SK-N-SH (cell line): Measurements from ENCODE around the gene PAX9. TPM values are rescaled to one million over a fixed set of nuclear protein-coding genes. Genes with fewer than 3 reads are reported as not detected.

ENCODE experiments used
- CTCF ChIA-PET: fragments of 300-600, 350-600 bp; formaldehyde crosslinking; extraction: SDS; loops from one replicate; lab custom pipeline; 2021; lab: Yijun Ruan, JAX
- POLR2A ChIA-PET: fragments of 350-600 bp; sonication (Branson Sonifier 250); formaldehyde crosslinking; extraction: SDS; loops from one replicate; lab custom pipeline; 2020; ENCODE audit warnings: antibody characterized with exemption, inconsistent platforms; lab: Yijun Ruan, JAX
- DNase-seq: peaks from one replicate; pipeline ENCODE4 v3.0.0; 2012
- H2AFZ ChIP-seq: fragments of 200-600 bp; sonication (generic); 2 replicates; pipeline ENCODE4 v1.8.1; 2016; ENCODE audit warnings: antibody characterized with exemption, mild to moderate bottlenecking, low read depth
- H3F3A ChIP-seq: fragments of 200-600 bp; sonication (generic); replicated peaks from 2 replicates; pipeline ENCODE3; 2016; ENCODE audit warnings: antibody characterized with exemption, mild to moderate bottlenecking; ENCODE audit not compliant: insufficient read depth
- H3K27ac ChIP-seq, 2 experiments: fragments of 200-500 bp in 1 of 2; fragments of 200-600 bp in 1 of 2; sonication (Bioruptor generic) in 1 of 2; sonication (generic), shearing (Covaris generic) in 1 of 2; 2 replicates each; pipeline versions ENCODE4 v1.5.1 to v1.6.1; 2014 to 2016; ENCODE audit warnings: low read depth in 2 of 2, inconsistent platforms in 1 of 2, low read length in 1 of 2, mild to moderate bottlenecking in 1 of 2, mixed read lengths in 1 of 2
- H3K27me3 ChIP-seq: fragments of 200-600 bp; sonication (generic), shearing (Covaris generic); 2 replicates; pipeline ENCODE4 v1.6.1; 2016; ENCODE audit warnings: mixed run types; ENCODE audit not compliant: insufficient read depth
- H3K36me3 ChIP-seq, 2 experiments: fragments of 200-500 bp in 1 of 2; fragments of 200-600 bp in 1 of 2; sonication (Bioruptor generic) in 1 of 2; sonication (generic) in 1 of 2; replicated peaks in 1 of 2; 2 replicates each; pipeline versions ENCODE3 to v1.5.1; 2014 to 2016; ENCODE audit warnings: low read length in 1 of 2, mild to moderate bottlenecking in 1 of 2; ENCODE audit not compliant: insufficient read depth in 2 of 2, control insufficient read depth in 1 of 2
- H3K4me1 ChIP-seq, 2 experiments: fragments of 200-500 bp in 1 of 2; fragments of 200-600 bp in 1 of 2; sonication (Bioruptor generic) in 1 of 2; sonication (generic), shearing (Covaris generic) in 1 of 2; 2 replicates each; pipeline versions ENCODE4 v1.5.1 to v1.6.1; 2014 to 2016; ENCODE audit warnings: low read depth in 1 of 2, low read length in 1 of 2, mixed run types in 1 of 2; ENCODE audit not compliant: insufficient read depth in 2 of 2, control insufficient read depth in 1 of 2
- H3K4me2 ChIP-seq: fragments of 200-600 bp; sonication (generic), shearing (Covaris generic); 2 replicates; pipeline ENCODE4 v1.6.1; 2017; ENCODE audit warnings: mixed run types
- H3K4me3 ChIP-seq, 2 experiments: fragments of 200-500 bp in 1 of 2; fragments of 200-600 bp in 1 of 2; sonication (Bioruptor generic) in 1 of 2; sonication (generic), shearing (Covaris generic) in 1 of 2; 2 replicates each; pipeline versions ENCODE4 v1.5.1 to v1.8.1; 2014 to 2016; ENCODE audit warnings: low read depth in 2 of 2, inconsistent platforms in 1 of 2, low read length in 1 of 2, mild to moderate bottlenecking in 1 of 2, mixed read lengths in 1 of 2, moderate library complexity in 1 of 2
- H3K79me2 ChIP-seq: fragments of 200-600 bp; sonication (generic); 2 replicates; pipeline ENCODE4 v1.8.1; 2017; ENCODE audit warnings: mild to moderate bottlenecking; ENCODE audit not compliant: insufficient read depth
- H3K9ac ChIP-seq: fragments of 200-600 bp; sonication (generic); 2 replicates; pipeline ENCODE4 v1.6.1; 2017; ENCODE audit warnings: mixed run types
- H3K9me2 ChIP-seq: fragments of 200-600 bp; sonication (generic); 2 replicates; pipeline ENCODE4 v1.6.1; 2017; ENCODE audit warnings: mixed run types
- H3K9me3 ChIP-seq: fragments of 200-600 bp; sonication (generic); 2 replicates; pipeline ENCODE4 v1.6.1; 2017; ENCODE audit warnings: mixed run types, mild to moderate bottlenecking, moderate library complexity
- H4K20me1 ChIP-seq: fragments of 200-600 bp; sonication (generic); 2 replicates; pipeline ENCODE4 v1.6.1; 2017; ENCODE audit warnings: mild to moderate bottlenecking, mixed run types; ENCODE audit not compliant: insufficient read depth
- ELF1 ChIP-seq: IDR thresholded peaks from 2 replicates; pipeline ENCODE4 v1.4.0; 2012
- EP300 ChIP-seq, 2 experiments: IDR thresholded peaks; 2 replicates each; pipeline versions ENCODE4 v1.4.0 to v1.6.1; 2012; ENCODE audit warnings: borderline replicate concordance in 1 of 2, low read depth in 1 of 2, low read length in 1 of 2
- EZH2phosphoT487 ChIP-seq: fragments of 200-600 bp; sonication (generic); IDR thresholded peaks from 2 replicates; pipeline ENCODE4 v1.6.1; 2017; ENCODE audit warnings: low read depth, mixed run types, mild to moderate bottlenecking, antibody characterized with exemption, moderate library complexity, borderline replicate concordance
- FOXJ3 ChIP-seq: sonication (generic); formaldehyde crosslinking; IDR thresholded peaks from 2 replicates; pipeline ENCODE4 v1.5.1; 2020; ENCODE audit warnings: mild to moderate bottlenecking, missing genetic modification reagents
- GABPA ChIP-seq: IDR thresholded peaks from 2 replicates; pipeline ENCODE4 v1.4.0; 2012; ENCODE audit warnings: low read depth, mild to moderate bottlenecking
- GATA2 ChIP-seq: sonication (generic); formaldehyde crosslinking; IDR thresholded peaks from 2 replicates; pipeline ENCODE4 v1.5.0; 2020; ENCODE audit warnings: mild to moderate bottlenecking, missing genetic modification reagents
- JUND ChIP-seq: IDR thresholded peaks from 2 replicates; pipeline ENCODE4 v1.4.0; 2012
- MXI1 ChIP-seq: IDR thresholded peaks from 2 replicates; pipeline ENCODE4 v1.6.1; 2012; ENCODE audit warnings: mild to moderate bottlenecking, low read depth, low read length, improper control_type of control experiment
- NFIC ChIP-seq: IDR thresholded peaks from 2 replicates; pipeline ENCODE4 v1.4.0; 2012; ENCODE audit warnings: borderline replicate concordance
- NRF1 ChIP-seq: IDR thresholded peaks from 2 replicates; pipeline ENCODE4 v1.6.1; 2012; ENCODE audit warnings: low read depth, mild to moderate bottlenecking, low read length
- PBX3 ChIP-seq: IDR thresholded peaks from 2 replicates; pipeline ENCODE4; 2012
- POLR2AphosphoS5 ChIP-seq: IDR thresholded peaks from 2 replicates; pipeline ENCODE4 v1.6.1; 2012; ENCODE audit warnings: low read depth, low read length
- REST ChIP-seq: IDR thresholded peaks from 2 replicates; pipeline ENCODE4 v1.6.1; 2012; ENCODE audit warnings: mild to moderate bottlenecking, low read depth, low read length, moderate library complexity
- SMC3 ChIP-seq: IDR thresholded peaks from 2 replicates; pipeline ENCODE4 v1.6.1; 2012; ENCODE audit warnings: low read depth, low read length, improper control_type of control experiment
- TCF12 ChIP-seq: IDR thresholded peaks from 2 replicates; pipeline ENCODE4 v1.4.0; 2012
- YY1 ChIP-seq: IDR thresholded peaks from 2 replicates; pipeline ENCODE4 v1.4.0; 2012; ENCODE audit warnings: low read depth, mild to moderate bottlenecking
- WGBS: methylation state at CpG from one replicate; pipeline ENCODE4 v1.1.6; 2017; ENCODE audit warnings: low lambda C conversion rate; 5-methylcytosine and 5-hydroxymethylcytosine counted together
- polyA plus RNA-seq, 3 experiments: library from polyadenylated mRNA; depleted of rRNA; stranded (reverse); fragments of >200 nt; gene quantifications; 2 replicates each; pipeline ENCODE4 v1.2.3, GENCODE V29; 2012
- TF ChIP-seq, protein P1 (sequence below): fragments of 150-350 bp; IDR thresholded peaks from 2 replicates; pipeline ENCODE4 v1.6.1; 2016; ENCODE audit warnings: mild to moderate bottlenecking, low read depth, low read length
- TF ChIP-seq, protein P2 (sequence below): IDR thresholded peaks from 2 replicates; pipeline ENCODE4 v1.4.0; 2012; ENCODE audit warnings: low read depth
- TF ChIP-seq, protein P3 (sequence below): fragments of 150-350 bp; IDR thresholded peaks from 2 replicates; pipeline ENCODE4 v1.6.1; 2017; ENCODE audit warnings: antibody characterized with exemption, low read length, low read depth, borderline replicate concordance

Gene PAX9
- polyA plus RNA-seq, 1 of the 3 experiments (the other 2 are of a cell fraction) = not detected

- ChIA-PET POLR2A (no interaction called here), CTCF (interaction anchor here (1.0 to 2.4 kb wide), 3 partner anchors 9 to 42 kb away, joined by 3 to 13 read pairs (median 3); no protein-coding TSS in a partner anchor)
- Histone ChIP-seq H3K79me2 (no peaks in the 10 kb centered on the region), H3K4me3 (peak overlapping the region in 1 of 2 experiments; percentile 46; a peak in 2 of 4 replicates), H4K20me1 (no peaks in the 10 kb centered on the region), H3K9ac (no peak overlapping the region), H2AFZ (peak overlapping the region; percentile 79; the same call in 1 of the 2 replicates), H3K27ac (no peak overlapping the region), H3K4me1 (no peaks in the 10 kb centered on the region), H3K9me2 (no peaks in the 10 kb centered on the region), H3K36me3 (no peaks in the 10 kb centered on the region), H3F3A (no peaks in the 10 kb centered on the region), H3K4me2 (peak overlapping the region; percentile 60; the same call in 1 of the 2 replicates), H3K27me3 (peaks cover 56% of the 10 kb centered on the region), H3K9me3 (no peaks in the 10 kb centered on the region)
- DNase-seq = no peak
- TF ChIP-seq POLR2AphosphoS5 (no peak), ELF1 (no peak), REST (no peak), YY1 (no peak)
- WGBS = 0% methylated on average over 3 of the region's 34 CpGs
Measured at GRCh38 chr14:36647417-36647823, 14.2 kb upstream of the PAX9 start.

- Histone ChIP-seq H3K79me2 (no peaks in the 10 kb centered on the region), H3F3A (no peaks in the 10 kb centered on the region), H3K9me3 (no peaks in the 10 kb centered on the region), H3K4me1 (no peaks in the 10 kb centered on the region), H3K36me3 (no peaks in the 10 kb centered on the region), H3K9ac (no peak overlapping the region), H3K27ac (no peak overlapping the region), H3K4me2 (peak overlapping the region; percentile 60; the same call in 1 of the 2 replicates), H3K4me3 (peak overlapping the region in 1 of 2 experiments; percentile 46; a peak in 2 of 4 replicates), H3K27me3 (peaks cover 62% of the 10 kb centered on the region), H4K20me1 (no peaks in the 10 kb centered on the region), H2AFZ (peak overlapping the region; percentile 79; the same call in 1 of the 2 replicates), H3K9me2 (no peaks in the 10 kb centered on the region)
- ChIA-PET POLR2A (no interaction called here), CTCF (interaction anchor here (0.6 to 2.4 kb wide), 6 partner anchors 8 to 420 kb away, joined by 3 to 13 read pairs (median 3); no protein-coding TSS in a partner anchor)
- 8% methylated on average over 32 of the region's 62 CpGs for WGBS
- peak; percentile 55 for DNase-seq
- TF ChIP-seq, protein P1, sequence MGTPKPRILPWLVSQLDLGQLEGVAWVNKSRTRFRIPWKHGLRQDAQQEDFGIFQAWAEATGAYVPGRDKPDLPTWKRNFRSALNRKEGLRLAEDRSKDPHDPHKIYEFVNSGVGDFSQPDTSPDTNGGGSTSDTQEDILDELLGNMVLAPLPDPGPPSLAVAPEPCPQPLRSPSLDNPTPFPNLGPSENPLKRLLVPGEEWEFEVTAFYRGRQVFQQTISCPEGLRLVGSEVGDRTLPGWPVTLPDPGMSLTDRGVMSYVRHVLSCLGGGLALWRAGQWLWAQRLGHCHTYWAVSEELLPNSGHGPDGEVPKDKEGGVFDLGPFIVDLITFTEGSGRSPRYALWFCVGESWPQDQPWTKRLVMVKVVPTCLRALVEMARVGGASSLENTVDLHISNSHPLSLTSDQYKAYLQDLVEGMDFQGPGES = no peak
- no peak for TF ChIP-seq PBX3
- no peak for TF ChIP-seq MXI1
- no peak for TF ChIP-seq FOXJ3
- TF ChIP-seq SMC3 = peak; percentile 21; the same call in 1 of the 2 replicates
- TF ChIP-seq TCF12 = no peak
- no peak for TF ChIP-seq GABPA
- no peak for TF ChIP-seq NRF1
- no peak for TF ChIP-seq ELF1
- TF ChIP-seq EP300 (IDR thresholded peaks at IDR 0.05; ENCODE audit: borderline replicate concordance in 1 of 2, low read depth in 1 of 2, low read length in 1 of 2) = no peak
- no peak for TF ChIP-seq JUND
- TF ChIP-seq, protein P2, sequence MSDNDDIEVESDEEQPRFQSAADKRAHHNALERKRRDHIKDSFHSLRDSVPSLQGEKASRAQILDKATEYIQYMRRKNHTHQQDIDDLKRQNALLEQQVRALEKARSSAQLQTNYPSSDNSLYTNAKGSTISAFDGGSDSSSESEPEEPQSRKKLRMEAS = no peak
- TF ChIP-seq, protein P3, sequence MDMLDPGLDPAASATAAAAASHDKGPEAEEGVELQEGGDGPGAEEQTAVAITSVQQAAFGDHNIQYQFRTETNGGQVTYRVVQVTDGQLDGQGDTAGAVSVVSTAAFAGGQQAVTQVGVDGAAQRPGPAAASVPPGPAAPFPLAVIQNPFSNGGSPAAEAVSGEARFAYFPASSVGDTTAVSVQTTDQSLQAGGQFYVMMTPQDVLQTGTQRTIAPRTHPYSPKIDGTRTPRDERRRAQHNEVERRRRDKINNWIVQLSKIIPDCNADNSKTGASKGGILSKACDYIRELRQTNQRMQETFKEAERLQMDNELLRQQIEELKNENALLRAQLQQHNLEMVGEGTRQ = no peak
- TF ChIP-seq POLR2AphosphoS5 = no peak
- TF ChIP-seq NFIC = no peak
- TF ChIP-seq EZH2phosphoT487 = no peak
- no peak for TF ChIP-seq GATA2 (CRISPR knock-in tag)
Measured at GRCh38 chr14:36647824-36648753, 13.6 kb upstream of the PAX9 start.
